Activated CD4-positive, alpha-beta T cell treated with anti-CD3 and anti-CD28 coated beads, Interleukin-2, Interleukin-6, amounts not matched to agents 100 ng/mL and 50 ng/mL, durations not matched to agents 16 hours and 8 hours (primary cell): ENCODE data around the gene DMXL2.
A peak's percentile ranks its signal among the peaks of the same experiment; 100 is the strongest.
"Not testable (repeated sequence)": the region's sequence is repeated elsewhere in the genome, so short reads cannot be mapped to it uniquely, and the experiment has no call there.

Experiments used
- DNase-seq: peaks from one replicate; pipeline ENCODE4 v3.0.0-alpha.2; 2020

Gene DMXL2

GRCh38 chr15:51622604-51623370 lies at the start of gene DMXL2:
Gene DMXL2 (minus strand): TSS chr15:51622771. CDS start chr15:51622545, 226 bp downstream.
- DNase-seq = peak; percentile 86

DNA sequence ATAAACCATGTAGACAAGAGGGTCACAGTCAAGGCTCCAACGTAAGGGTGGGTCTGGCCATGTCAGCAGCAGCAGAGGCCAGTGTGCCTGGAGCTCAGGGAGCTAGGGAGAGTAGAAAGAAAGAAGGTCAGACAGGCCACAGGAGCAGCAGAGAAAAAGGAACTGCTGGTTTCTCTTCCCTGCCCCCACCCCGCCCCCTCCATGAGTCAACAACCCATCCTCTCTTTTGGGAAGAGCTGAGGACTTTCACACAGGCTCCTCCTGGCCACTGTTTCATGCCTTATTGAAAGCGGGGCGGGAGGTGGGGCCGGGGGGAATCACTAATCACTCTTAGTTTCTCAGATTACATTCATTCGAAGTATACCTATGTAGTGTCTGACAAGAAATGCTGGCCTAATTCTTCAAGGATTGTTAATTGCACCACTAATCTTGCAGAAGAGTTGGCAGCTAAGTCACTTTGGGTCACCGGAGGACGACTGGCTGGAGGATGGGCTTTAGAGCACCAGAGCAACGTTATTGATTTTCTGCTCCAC lies 49.6 kb upstream of the DMXL2 start:
- no peak for DNase-seq

DNA sequence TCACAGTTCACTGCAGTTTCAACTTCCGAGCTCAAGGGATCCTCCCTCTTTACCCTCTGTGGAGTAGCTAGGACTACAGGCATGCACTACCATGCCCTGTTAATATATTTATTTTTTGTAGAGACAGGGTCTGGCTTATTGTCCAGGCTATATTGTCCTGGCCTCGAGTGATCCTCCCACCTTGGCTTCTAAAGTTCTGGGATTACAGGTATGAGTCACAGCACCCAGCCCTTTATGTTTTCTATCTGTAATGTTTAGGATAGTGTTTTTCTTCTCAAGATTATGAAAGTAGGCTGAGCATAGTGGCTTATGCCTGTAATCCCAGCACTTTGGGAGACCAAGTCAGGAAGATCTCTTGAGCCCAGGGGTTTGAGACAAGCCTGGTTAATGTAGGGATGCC lies 46.8 kb upstream of the DMXL2 start:
- no peak for DNase-seq

DNA sequence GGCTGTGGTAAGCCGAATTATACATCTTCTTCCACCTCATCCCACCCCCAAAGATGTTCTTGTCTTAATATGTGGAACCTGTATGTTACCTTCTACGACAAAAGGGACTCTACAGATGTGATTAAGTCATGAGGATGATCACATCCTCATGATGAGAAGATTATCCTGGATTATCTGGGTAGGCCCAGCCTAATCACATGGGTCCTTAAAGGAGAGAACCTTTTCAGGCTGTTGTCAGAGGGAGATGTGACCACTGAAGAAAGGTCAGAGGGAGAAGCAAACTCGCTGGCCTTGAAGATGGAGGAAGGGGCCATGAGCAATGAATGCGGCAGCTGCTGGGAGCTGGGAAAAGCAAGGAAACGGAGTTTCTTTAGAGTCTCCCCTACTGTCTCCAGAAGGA lies 45.9 kb upstream of the DMXL2 start:
- no peak for DNase-seq

GRCh38 chr15:51667478-51667877 lies 44.9 kb upstream of the DMXL2 start:
- no peak for DNase-seq

- DNase-seq = no peak
Observed at GRCh38 chr15:51661072-51661471, 38.5 kb upstream of the DMXL2 start.

GRCh38 chr15:51658664-51659063 lies 36.1 kb upstream of the DMXL2 start:
- DNase-seq = no peak

DNA sequence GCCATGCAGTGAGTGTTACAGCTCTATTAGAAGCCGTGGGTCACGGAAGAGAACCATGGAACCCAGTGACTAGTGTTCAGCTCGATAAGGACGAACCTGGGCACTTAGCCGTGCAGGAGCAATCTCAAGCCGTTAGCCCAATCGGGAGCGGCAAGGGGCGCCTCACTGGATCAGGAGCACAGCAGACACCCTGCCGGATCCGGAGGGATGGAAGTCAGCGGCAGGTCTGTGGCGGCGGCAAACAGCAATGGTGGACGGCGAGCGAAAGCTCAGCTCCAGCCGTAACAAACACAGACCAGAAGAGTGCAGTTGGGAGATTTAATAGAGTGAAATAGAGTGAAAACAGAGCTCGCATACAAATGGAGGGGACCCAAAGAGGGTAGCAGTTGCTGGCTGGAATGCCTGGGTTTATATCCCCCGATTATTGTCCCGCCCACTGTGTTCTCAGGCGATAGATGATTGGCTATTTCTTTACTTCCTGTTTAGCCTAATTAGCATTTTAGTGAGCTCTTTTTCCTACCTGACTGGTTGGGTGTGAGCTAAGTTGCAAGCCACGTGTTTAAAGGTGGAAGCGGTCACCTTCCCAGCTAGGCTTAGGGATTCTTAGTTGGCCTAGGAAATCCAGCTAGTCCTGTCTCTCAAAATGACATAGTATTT lies 33.0 kb upstream of the DMXL2 start:
- not testable (repeated sequence) for DNase-seq

DNA sequence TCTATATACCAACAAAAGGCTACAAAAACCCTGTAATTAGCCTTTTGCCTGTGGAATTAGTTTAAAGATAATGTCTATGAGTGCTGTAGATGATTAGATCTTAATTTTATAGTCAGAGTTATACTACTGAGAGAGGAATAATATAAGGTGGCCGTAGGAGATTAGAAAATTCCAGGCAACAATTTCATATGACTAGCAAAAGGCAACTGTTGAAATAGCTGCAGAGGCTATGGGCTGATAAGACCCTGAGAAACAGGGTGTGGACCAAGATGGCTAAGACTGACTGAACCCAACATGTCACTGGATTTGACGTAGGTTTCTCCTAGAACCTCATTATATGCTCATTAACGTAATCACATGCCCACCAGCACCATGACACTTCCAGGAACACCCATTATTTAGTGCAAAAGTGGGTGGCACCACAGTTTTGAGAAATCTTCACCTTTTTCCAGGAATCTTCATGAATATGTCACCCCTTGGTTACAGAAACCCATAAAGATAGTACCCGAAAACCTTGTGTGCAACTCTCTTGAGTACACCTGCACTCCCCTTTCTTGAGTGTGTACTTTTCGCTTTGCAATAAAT lies 29.6 kb upstream of the DMXL2 start:
- no peak for DNase-seq

- peak; percentile 65 for DNase-seq
Observed at GRCh38 chr15:51649659-51650521, 27.3 kb upstream of the DMXL2 start.

DNA sequence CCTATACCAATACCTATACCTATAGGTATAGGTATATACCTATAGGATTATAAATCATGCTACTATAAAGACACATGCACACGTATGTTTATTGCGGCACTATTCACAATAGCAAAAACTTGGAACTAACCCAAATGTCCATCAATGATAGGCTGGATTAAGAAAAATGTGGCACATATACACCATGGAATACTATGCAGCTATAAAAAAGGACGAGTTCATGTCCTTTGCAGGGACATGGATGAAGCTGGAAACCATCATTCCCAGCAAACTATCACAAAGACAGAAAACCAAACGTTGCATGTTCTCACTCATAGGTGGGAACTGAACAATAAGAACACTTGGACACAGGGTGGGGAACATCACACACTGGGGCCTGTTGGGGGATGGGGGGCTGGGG lies 26.1 kb upstream of the DMXL2 start:
- not testable (repeated sequence) for DNase-seq

- DNase-seq = not testable (repeated sequence)
Observed at GRCh38 chr15:51648101-51648500, 25.5 kb upstream of the DMXL2 start.

DNA sequence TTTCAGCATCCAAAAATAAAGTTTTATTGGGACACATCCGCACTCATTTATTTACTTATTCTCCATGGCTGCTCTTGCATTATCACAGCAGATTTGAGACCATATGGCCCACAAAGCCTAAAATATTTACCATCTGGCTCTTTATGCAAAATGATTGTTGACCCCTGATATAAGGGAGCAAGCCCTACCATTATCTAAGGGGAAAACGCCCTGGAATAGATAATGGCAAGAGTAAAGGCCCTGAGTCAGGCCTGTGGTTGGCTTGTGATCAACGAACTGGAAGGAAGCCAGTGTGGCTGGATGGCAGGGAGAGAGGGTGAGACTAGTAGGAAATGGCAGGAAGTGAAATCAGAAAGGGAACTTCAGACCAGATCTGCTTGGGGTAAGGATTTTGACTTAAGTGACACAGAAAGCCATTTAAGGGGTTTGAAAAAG lies 24.6 kb upstream of the DMXL2 start:
- DNase-seq = no peak

DNA sequence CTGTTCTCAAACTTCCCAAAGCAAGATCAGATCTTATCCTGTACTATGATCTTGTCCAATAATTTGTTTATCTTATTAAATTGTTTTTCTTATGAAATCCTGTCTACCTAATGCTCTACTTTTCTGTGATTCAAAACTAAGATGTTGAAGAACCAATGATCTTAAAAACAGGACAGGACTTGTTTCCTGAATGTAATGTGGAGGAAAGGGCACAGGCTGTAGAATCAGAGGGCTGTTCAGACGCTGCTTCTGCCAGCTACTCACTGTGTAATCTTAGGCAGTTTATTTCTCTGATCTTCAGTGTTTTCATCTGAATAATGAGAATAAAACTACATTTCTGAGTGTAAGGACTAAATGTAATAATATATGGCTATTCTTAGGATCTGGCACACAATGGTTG lies 20.1 kb upstream of the DMXL2 start:
- DNase-seq = no peak

- no peak for DNase-seq
Observed at GRCh38 chr15:51641490-51642130, 19.0 kb upstream of the DMXL2 start.

DNA sequence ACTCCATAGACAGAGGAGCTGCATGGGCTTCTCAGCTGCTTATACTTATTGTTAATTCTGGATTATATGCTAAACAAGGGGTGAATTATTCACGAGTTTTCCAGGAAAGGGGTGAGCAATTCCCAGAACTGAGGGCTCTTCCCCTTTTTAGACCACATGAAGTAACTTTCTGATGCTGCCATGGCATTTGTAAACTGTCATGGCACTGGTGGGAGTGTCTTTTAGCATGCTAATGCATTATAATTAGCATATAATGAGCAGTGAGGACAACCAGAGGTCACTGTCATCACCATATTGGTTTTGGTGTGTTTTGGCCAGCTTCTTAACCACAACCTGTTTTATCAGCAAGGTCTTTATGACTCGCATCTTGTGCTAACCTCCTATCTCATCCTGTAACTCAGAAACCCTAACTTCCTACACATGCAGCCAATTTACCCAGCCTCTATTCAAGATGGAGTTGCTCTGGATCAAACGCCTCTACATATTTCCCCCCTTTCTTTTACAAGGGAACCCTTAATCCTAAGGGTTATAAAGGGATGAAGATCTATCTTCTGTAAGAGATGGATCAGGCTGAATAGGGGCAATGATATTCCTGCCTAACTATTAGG lies 12.1 kb upstream of the DMXL2 start:
- DNase-seq = peak; percentile 6

GRCh38 chr15:51629612-51630011 lies 7.0 kb upstream of the DMXL2 start:
- DNase-seq = no peak

DNA sequence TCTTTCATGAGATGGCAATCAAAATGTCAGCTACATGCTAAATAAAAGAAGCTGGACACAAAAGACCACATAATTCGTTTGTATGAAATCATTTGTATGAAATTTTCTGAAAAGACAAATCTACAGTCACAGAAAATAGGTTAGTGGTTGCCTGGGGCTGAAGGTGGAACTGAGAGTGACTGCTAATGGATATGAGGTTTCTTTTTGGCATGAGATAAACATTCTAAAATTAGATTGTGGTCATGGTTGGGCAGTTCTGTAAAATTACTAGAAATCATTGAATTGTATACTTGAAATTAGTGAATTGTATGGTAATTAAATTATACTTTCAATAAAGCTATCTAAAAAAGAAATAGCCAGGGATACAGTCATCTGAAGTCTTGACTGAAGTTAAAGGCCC lies 2.7 kb upstream of the DMXL2 start:
- DNase-seq = no peak

DNA sequence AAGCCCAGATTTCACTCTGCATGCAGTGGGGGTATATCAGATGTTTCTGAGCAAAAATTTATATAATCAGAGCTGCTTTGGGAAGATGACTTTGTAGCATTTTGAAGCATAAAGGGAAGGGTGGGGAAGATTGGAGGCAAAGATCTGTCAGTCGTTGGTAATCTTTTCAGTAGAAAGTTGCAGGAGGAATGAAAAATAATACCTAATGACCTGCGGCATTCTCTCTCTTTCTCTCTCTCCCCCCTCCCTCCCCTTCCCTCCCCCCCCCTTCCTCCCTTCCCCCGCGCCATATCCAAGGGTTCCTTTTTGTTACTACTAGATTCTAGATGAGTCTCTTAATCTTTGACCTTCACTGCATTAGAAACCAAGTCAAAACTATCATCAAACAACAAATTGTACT lies 1.5 kb upstream of the DMXL2 start:
- DNase-seq = no peak

- no peak for DNase-seq
Observed at GRCh38 chr15:51623386-51623938, 891 bp upstream of the DMXL2 start.

DNA sequence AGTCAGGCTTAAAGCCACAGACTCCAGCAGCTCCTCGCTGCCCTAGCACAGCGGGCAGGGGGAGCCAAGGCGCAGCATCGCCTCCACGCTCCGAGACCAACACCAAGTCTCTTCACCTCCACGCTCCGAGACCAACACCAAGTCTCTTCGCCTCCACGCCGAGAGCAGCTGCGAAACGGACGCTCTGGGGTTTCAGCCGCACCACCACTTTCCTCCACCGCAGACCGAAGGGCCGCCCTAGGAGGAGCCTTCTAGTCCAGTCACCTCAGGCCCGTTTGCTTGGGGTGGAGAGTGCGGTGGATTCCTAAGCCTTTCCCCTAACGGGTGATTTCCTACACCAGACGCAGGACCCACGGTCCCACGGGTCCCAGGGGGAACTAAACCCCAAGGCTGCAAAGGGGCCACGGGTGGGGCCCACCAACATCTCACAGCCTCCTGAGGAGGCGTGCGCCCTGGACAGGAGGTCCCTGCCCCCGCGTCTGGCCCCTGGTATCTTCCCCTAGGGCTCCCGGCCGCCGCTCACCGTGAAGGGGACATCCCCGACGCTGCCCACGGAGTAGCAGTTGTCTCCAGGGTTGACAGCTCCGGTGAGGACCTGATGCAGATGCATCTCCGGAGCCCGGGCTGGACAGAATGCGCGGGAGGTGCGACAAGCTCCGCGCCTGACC lies 501 bp downstream of the DMXL2 start:
- peak; percentile 56 for DNase-seq
